ENCODE results near the gene CDYL.
"Not testable (repeated sequence)": the region's sequence is repeated elsewhere in the genome, so short reads cannot be mapped to it uniquely, and the experiment has no call there.

CDYL gene

GRCh38 chr6:4848382-4849068 is 72.3 kb downstream of the CDYL start:
- DNase-seq: no peak

- DNase-seq: no peak
Observed at GRCh38 chr6:4849226-4850022, 73.2 kb downstream of the CDYL start.

- no peak for DNase-seq
Observed at GRCh38 chr6:4851035-4851434, 74.8 kb downstream of the CDYL start.

GRCh38 chr6:4852186-4852585 is 76.0 kb downstream of the CDYL start:
- not testable (repeated sequence) for DNase-seq

GRCh38 chr6:4852938-4853337 is 76.7 kb downstream of the CDYL start:
- no peak for DNase-seq

GRCh38 chr6:4853349-4853748 is 77.1 kb downstream of the CDYL start:
- DNase-seq: no peak

GRCh38 chr6:4853782-4854511 is 77.7 kb downstream of the CDYL start:
- DNase-seq: no peak

- no peak for DNase-seq
Observed at GRCh38 chr6:4856785-4857184, 80.6 kb downstream of the CDYL start.

GRCh38 chr6:4858194-4859015 is 82.2 kb downstream of the CDYL start:
- DNase-seq: no peak

GRCh38 chr6:4860387-4860786 is 84.2 kb downstream of the CDYL start:
- no peak for DNase-seq

- no peak for DNase-seq
Observed at GRCh38 chr6:4861564-4861963, 85.4 kb downstream of the CDYL start.

- DNase-seq: no peak
Observed at GRCh38 chr6:4864519-4864918, 88.3 kb downstream of the CDYL start.

- DNase-seq: not testable (repeated sequence)
Observed at GRCh38 chr6:4865006-4865405, 88.8 kb downstream of the CDYL start.

- no peak for DNase-seq
Observed at GRCh38 chr6:4870821-4871494, 94.8 kb downstream of the CDYL start.

GRCh38 chr6:4871825-4872224 is 95.6 kb downstream of the CDYL start:
- DNase-seq: no peak

- no peak for DNase-seq
Observed at GRCh38 chr6:4872841-4873240, 96.6 kb downstream of the CDYL start.

GRCh38 chr6:4873928-4874327 is 97.7 kb downstream of the CDYL start:
- no peak for DNase-seq

GRCh38 chr6:4879741-4880275 is 103.6 kb downstream of the CDYL start:
- DNase-seq: no peak

- DNase-seq: no peak
Observed at GRCh38 chr6:4880363-4880762, 104.2 kb downstream of the CDYL start.

GRCh38 chr6:4883298-4883697 is 107.1 kb downstream of the CDYL start:
- no peak for DNase-seq

GRCh38 chr6:4884646-4885340 is 108.6 kb downstream of the CDYL start:
- DNase-seq: no peak
